ENCODE data around the gene CDC42EP3.

Gene CDC42EP3

GRCh38 chr2:37593694-37594093 lies 77.7 kb downstream of the CDC42EP3 start:
- DNase-seq, result no peak
- no peaks in the 10 kb centered on the region for H3K36me3 ChIP-seq
- TF ChIP-seq CTCF (IDR thresholded peaks at IDR 0.05; ENCODE audit: low read depth, low read length), result no peak
- H3K27me3 ChIP-seq (ENCODE audit: insufficient read depth, low read depth, severe bottlenecking), result no peaks in the 10 kb centered on the region
- H3K9me3 ChIP-seq (ENCODE audit: severe bottlenecking), result peaks cover 14% of the 10 kb centered on the region
- H3K4me3 ChIP-seq (ENCODE audit: low read depth, low read length), result no peak overlapping the region
- H3K27ac ChIP-seq, result no peak overlapping the region

- no peak for TF ChIP-seq CTCF (IDR thresholded peaks at IDR 0.05; ENCODE audit: low read depth, low read length)
- Histone ChIP-seq H3K9me3 (ENCODE audit: severe bottlenecking) (peaks cover 14% of the 10 kb centered on the region), H3K4me3 (ENCODE audit: low read depth, low read length) (no peak overlapping the region), H3K27me3 (ENCODE audit: insufficient read depth, low read depth, severe bottlenecking) (no peaks in the 10 kb centered on the region), H3K36me3 (no peaks in the 10 kb centered on the region), H3K27ac (no peak overlapping the region)
- DNase-seq, result no peak
These were observed 78.4 kb downstream of the CDC42EP3 start for GRCh38 chr2:37593024-37593423.
